ENCODE measurements around the gene RAD51B.
"Not testable (repeated sequence)": the region's sequence is repeated elsewhere in the genome, so short reads cannot be mapped to it uniquely, and the experiment has no call there.

RAD51B gene

GRCh38 chr14:68219407-68219806 lies 399.8 kb downstream of the RAD51B start:
- DNase-seq = no peak

GRCh38 chr14:68221046-68221445 lies 401.5 kb downstream of the RAD51B start:
- DNase-seq = not testable (repeated sequence)

GRCh38 chr14:68222154-68222553 lies 402.6 kb downstream of the RAD51B start:
- DNase-seq = no peak

- DNase-seq = no peak
Observed at GRCh38 chr14:68222726-68223125, 403.1 kb downstream of the RAD51B start.

GRCh38 chr14:68223631-68224030 lies 404.1 kb downstream of the RAD51B start:
- DNase-seq = no peak

- DNase-seq = no peak
Observed at GRCh38 chr14:68225321-68225720, 405.7 kb downstream of the RAD51B start.

GRCh38 chr14:68226523-68226922 lies 406.9 kb downstream of the RAD51B start:
- DNase-seq = no peak

- no peak for DNase-seq
Observed at GRCh38 chr14:68228656-68229055, 409.1 kb downstream of the RAD51B start.

GRCh38 chr14:68229423-68230100 lies 410.0 kb downstream of the RAD51B start:
- DNase-seq = no peak

GRCh38 chr14:68230202-68230949 lies 410.8 kb downstream of the RAD51B start:
- no peak for DNase-seq

- no peak for DNase-seq
Observed at GRCh38 chr14:68230950-68231717, 411.6 kb downstream of the RAD51B start.

GRCh38 chr14:68231898-68232297 lies 412.3 kb downstream of the RAD51B start:
- no peak for DNase-seq

GRCh38 chr14:68232300-68233055 lies 412.9 kb downstream of the RAD51B start:
- no peak for DNase-seq

- no peak for DNase-seq
Observed at GRCh38 chr14:68233101-68233784, 413.7 kb downstream of the RAD51B start.

GRCh38 chr14:68234101-68234905 lies 414.7 kb downstream of the RAD51B start:
- no peak for DNase-seq

GRCh38 chr14:68235011-68235410 lies 415.4 kb downstream of the RAD51B start:
- DNase-seq = no peak

GRCh38 chr14:68236582-68237458 lies 417.2 kb downstream of the RAD51B start:
- DNase-seq = no peak

- no peak for DNase-seq
Observed at GRCh38 chr14:68238551-68238950, 419.0 kb downstream of the RAD51B start.

- no peak for DNase-seq
Observed at GRCh38 chr14:68238976-68239375, 419.4 kb downstream of the RAD51B start.
